Measurements from ENCODE around the gene TDP1. TPM values are rescaled to one million over a fixed set of nuclear protein-coding genes. Genes with fewer than 3 reads are reported as not detected.

Gene TDP1
- total RNA-seq, 1 donor from 2014 or later = 30.3 TPM

- H3K4me1 Mint-ChIP-seq (ENCODE audit: low read depth, unreplicated experiment) = peaks cover 9% of the 10 kb centered on the region
- H3K27me3 Mint-ChIP-seq (ENCODE audit: unreplicated experiment) = no peaks in the 10 kb centered on the region
- TF ChIP-seq CTCF (IDR thresholded peaks at IDR 0.05; ENCODE audit: partially characterized antibody, unreplicated experiment) = no peak
- no peak for DNase-seq
- no peak overlapping the region for H3K27ac Mint-ChIP-seq (ENCODE audit: unreplicated experiment)
- H3K4me3 Mint-ChIP-seq (ENCODE audit: unreplicated experiment) = no peak overlapping the region
- peaks cover 2% of the 10 kb centered on the region for H3K9me3 Mint-ChIP-seq (ENCODE audit: unreplicated experiment)
- H3K36me3 Mint-ChIP-seq (ENCODE audit: unreplicated experiment) = no peaks in the 10 kb centered on the region
Observed at GRCh38 chr14:89909586-89909985, 46.1 kb upstream of the TDP1 start.

GRCh38 chr14:89910691-89911009 is 45.1 kb upstream of the TDP1 start:
- no peaks in the 10 kb centered on the region for H3K36me3 Mint-ChIP-seq (ENCODE audit: unreplicated experiment)
- H3K4me1 Mint-ChIP-seq (ENCODE audit: low read depth, unreplicated experiment) = peaks cover 14% of the 10 kb centered on the region
- H3K9me3 Mint-ChIP-seq (ENCODE audit: unreplicated experiment) = peaks cover under 1% of the 10 kb centered on the region
- H3K27me3 Mint-ChIP-seq (ENCODE audit: unreplicated experiment) = peaks cover 1% of the 10 kb centered on the region
- no peak for TF ChIP-seq CTCF (IDR thresholded peaks at IDR 0.05; ENCODE audit: partially characterized antibody, unreplicated experiment)
- H3K27ac Mint-ChIP-seq (ENCODE audit: unreplicated experiment) = no peak overlapping the region
- no peak for DNase-seq
- no peak overlapping the region for H3K4me3 Mint-ChIP-seq (ENCODE audit: unreplicated experiment)

- no peak for DNase-seq
- H3K4me3 Mint-ChIP-seq (ENCODE audit: unreplicated experiment) = no peak overlapping the region
- no peak overlapping the region for H3K27ac Mint-ChIP-seq (ENCODE audit: unreplicated experiment)
- no peaks in the 10 kb centered on the region for H3K9me3 Mint-ChIP-seq (ENCODE audit: unreplicated experiment)
- H3K27me3 Mint-ChIP-seq (ENCODE audit: unreplicated experiment) = peaks cover 4% of the 10 kb centered on the region
- peaks cover 14% of the 10 kb centered on the region for H3K4me1 Mint-ChIP-seq (ENCODE audit: low read depth, unreplicated experiment)
- no peaks in the 10 kb centered on the region for H3K36me3 Mint-ChIP-seq (ENCODE audit: unreplicated experiment)
- TF ChIP-seq CTCF (IDR thresholded peaks at IDR 0.05; ENCODE audit: partially characterized antibody, unreplicated experiment) = no peak
Observed at GRCh38 chr14:89911010-89911919, 44.5 kb upstream of the TDP1 start.

- Mint-ChIP-seq H3K27me3 (ENCODE audit: unreplicated experiment) (peaks cover 4% of the 10 kb centered on the region), H3K4me1 (ENCODE audit: low read depth, unreplicated experiment) (peaks cover 14% of the 10 kb centered on the region), H3K9me3 (ENCODE audit: unreplicated experiment) (no peaks in the 10 kb centered on the region), H3K27ac (ENCODE audit: unreplicated experiment) (no peak overlapping the region), H3K36me3 (ENCODE audit: unreplicated experiment) (no peaks in the 10 kb centered on the region), H3K4me3 (ENCODE audit: unreplicated experiment) (no peak overlapping the region)
- DNase-seq = no peak
- no peak for TF ChIP-seq CTCF (IDR thresholded peaks at IDR 0.05; ENCODE audit: partially characterized antibody, unreplicated experiment)
Observed at GRCh38 chr14:89912221-89912620, 43.5 kb upstream of the TDP1 start.

- no peak overlapping the region for H3K4me3 Mint-ChIP-seq (ENCODE audit: unreplicated experiment)
- no peak overlapping the region for H3K27ac Mint-ChIP-seq (ENCODE audit: unreplicated experiment)
- no peak for TF ChIP-seq CTCF (IDR thresholded peaks at IDR 0.05; ENCODE audit: partially characterized antibody, unreplicated experiment)
- DNase-seq = no peak
- H3K36me3 Mint-ChIP-seq (ENCODE audit: unreplicated experiment) = no peaks in the 10 kb centered on the region
- peaks cover 4% of the 10 kb centered on the region for H3K27me3 Mint-ChIP-seq (ENCODE audit: unreplicated experiment)
- H3K9me3 Mint-ChIP-seq (ENCODE audit: unreplicated experiment) = peaks cover 1% of the 10 kb centered on the region
- H3K4me1 Mint-ChIP-seq (ENCODE audit: low read depth, unreplicated experiment) = peaks cover 14% of the 10 kb centered on the region
Observed at GRCh38 chr14:89912667-89913211, 43.0 kb upstream of the TDP1 start.
